ENCODE measurements around the gene EVX1.

Gene EVX1

GRCh38 chr7:27205325-27206280 lies 37.0 kb upstream of the EVX1 start:
- DNase-seq, result no peak

- DNase-seq, result no peak
Measured at GRCh38 chr7:27207348-27207985, 35.1 kb upstream of the EVX1 start.

- DNase-seq, result no peak
Measured at GRCh38 chr7:27208998-27209397, 33.6 kb upstream of the EVX1 start.

- no peak for DNase-seq
Measured at GRCh38 chr7:27209933-27210440, 32.6 kb upstream of the EVX1 start.

- DNase-seq, result peak in 1 of 2 donors; percentile 52
Measured at GRCh38 chr7:27210441-27211083, 32.0 kb upstream of the EVX1 start.

- no peak for DNase-seq
Measured at GRCh38 chr7:27211084-27211446, 31.5 kb upstream of the EVX1 start.

- no peak for DNase-seq
Measured at GRCh38 chr7:27211764-27212204, 30.8 kb upstream of the EVX1 start.

- DNase-seq, result no peak
Measured at GRCh38 chr7:27212497-27213432, 29.8 kb upstream of the EVX1 start.

- no peak for DNase-seq
Measured at GRCh38 chr7:27213433-27214238, 29.0 kb upstream of the EVX1 start.

- DNase-seq, result no peak
Measured at GRCh38 chr7:27214239-27214950, 28.2 kb upstream of the EVX1 start.

GRCh38 chr7:27215356-27215755 lies 27.2 kb upstream of the EVX1 start:
- DNase-seq, result no peak

- DNase-seq, result no peak
Measured at GRCh38 chr7:27217951-27218350, 24.7 kb upstream of the EVX1 start.

GRCh38 chr7:27219821-27220220 lies 22.8 kb upstream of the EVX1 start:
- no peak for DNase-seq

GRCh38 chr7:27220440-27220955 lies 22.1 kb upstream of the EVX1 start:
- no peak for DNase-seq

GRCh38 chr7:27221201-27221797 lies 21.3 kb upstream of the EVX1 start:
- no peak for DNase-seq

GRCh38 chr7:27223941-27224575 lies 18.5 kb upstream of the EVX1 start:
- no peak for DNase-seq

- no peak for DNase-seq
Measured at GRCh38 chr7:27224983-27225934, 17.3 kb upstream of the EVX1 start.

- no peak for DNase-seq
Measured at GRCh38 chr7:27229448-27229847, 13.2 kb upstream of the EVX1 start.
